ENCODE data around the gene TRABD.
"Not testable (repeated sequence)": the region's sequence is repeated elsewhere in the genome, so short reads cannot be mapped to it uniquely, and the experiment has no call there.

Gene TRABD

DNA sequence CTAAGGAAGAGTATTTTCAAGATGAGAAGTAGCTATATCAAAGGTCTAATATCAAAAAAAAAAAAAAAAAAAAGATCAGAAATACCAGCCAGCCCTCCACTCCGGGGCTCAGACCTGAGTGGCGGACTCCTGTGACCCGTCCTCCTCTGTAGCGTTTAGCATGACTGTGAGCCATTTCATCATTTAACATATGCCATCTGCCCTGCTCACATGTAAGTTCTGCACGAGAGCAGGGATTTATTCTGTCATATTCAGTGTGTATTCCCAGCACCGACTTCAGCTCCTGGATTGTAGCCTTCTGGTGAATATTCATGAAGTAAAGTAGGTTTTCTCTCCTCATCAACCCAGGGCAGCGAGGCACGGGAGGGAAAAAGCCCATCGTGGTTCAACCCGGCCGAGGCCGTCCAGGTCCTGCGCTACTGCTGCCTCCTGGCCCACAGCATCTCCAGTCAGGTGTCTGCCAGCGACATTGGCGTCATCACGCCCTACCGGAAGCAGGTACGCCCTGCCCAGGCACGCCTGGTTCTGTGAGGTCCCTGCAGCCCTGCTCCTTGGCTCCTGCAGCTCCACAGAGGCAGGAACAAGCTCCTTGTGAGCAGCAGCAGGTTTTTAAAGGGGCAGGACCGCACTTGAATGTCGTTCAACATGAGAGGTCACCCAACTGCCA lies 27.9 kb upstream of the TRABD start:
- no peak overlapping the region for H3K4me3 ChIP-seq (replicated peaks in 1 of 2; ENCODE audit: low read depth in 2 of 2, low read length in 2 of 2)
- TF ChIP-seq, protein P1, sequence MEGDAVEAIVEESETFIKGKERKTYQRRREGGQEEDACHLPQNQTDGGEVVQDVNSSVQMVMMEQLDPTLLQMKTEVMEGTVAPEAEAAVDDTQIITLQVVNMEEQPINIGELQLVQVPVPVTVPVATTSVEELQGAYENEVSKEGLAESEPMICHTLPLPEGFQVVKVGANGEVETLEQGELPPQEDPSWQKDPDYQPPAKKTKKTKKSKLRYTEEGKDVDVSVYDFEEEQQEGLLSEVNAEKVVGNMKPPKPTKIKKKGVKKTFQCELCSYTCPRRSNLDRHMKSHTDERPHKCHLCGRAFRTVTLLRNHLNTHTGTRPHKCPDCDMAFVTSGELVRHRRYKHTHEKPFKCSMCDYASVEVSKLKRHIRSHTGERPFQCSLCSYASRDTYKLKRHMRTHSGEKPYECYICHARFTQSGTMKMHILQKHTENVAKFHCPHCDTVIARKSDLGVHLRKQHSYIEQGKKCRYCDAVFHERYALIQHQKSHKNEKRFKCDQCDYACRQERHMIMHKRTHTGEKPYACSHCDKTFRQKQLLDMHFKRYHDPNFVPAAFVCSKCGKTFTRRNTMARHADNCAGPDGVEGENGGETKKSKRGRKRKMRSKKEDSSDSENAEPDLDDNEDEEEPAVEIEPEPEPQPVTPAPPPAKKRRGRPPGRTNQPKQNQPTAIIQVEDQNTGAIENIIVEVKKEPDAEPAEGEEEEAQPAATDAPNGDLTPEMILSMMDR (IDR thresholded peaks at IDR 0.05; ENCODE audit: low read depth, low read length) = no peak
- DNase-seq (ENCODE audit: low read depth in 2 of 2) = no peak

- H3K4me3 ChIP-seq (replicated peaks in 1 of 2; ENCODE audit: low read depth in 2 of 2, low read length in 2 of 2) = no peak overlapping the region
- no peak for DNase-seq (ENCODE audit: low read depth in 2 of 2)
- TF ChIP-seq, protein P1 (IDR thresholded peaks at IDR 0.05; ENCODE audit: low read depth, low read length) = no peak
These were observed 24.8 kb upstream of the TRABD start for GRCh38 chr22:50160947-50161346.

- TF ChIP-seq, protein P1 (IDR thresholded peaks at IDR 0.05; ENCODE audit: low read depth, low read length) = no peak
- no peak for DNase-seq (ENCODE audit: low read depth in 2 of 2)
- no peak overlapping the region for H3K4me3 ChIP-seq (replicated peaks in 1 of 2; ENCODE audit: low read depth in 2 of 2, low read length in 2 of 2)
These were observed 24.0 kb upstream of the TRABD start for GRCh38 chr22:50161508-50162390.

GRCh38 chr22:50162391-50162956 lies 23.2 kb upstream of the TRABD start:
- no peak overlapping the region for H3K4me3 ChIP-seq (replicated peaks in 1 of 2; ENCODE audit: low read depth in 2 of 2, low read length in 2 of 2)
- TF ChIP-seq, protein P1 (IDR thresholded peaks at IDR 0.05; ENCODE audit: low read depth, low read length) = no peak
- no peak for DNase-seq (ENCODE audit: low read depth in 2 of 2)

GRCh38 chr22:50165436-50166123 lies 20.1 kb upstream of the TRABD start:
- H3K4me3 ChIP-seq (replicated peaks in 1 of 2; ENCODE audit: low read depth in 2 of 2, low read length in 2 of 2) = no peak overlapping the region
- no peak for DNase-seq (ENCODE audit: low read depth in 2 of 2)
- TF ChIP-seq, protein P1 (IDR thresholded peaks at IDR 0.05; ENCODE audit: low read depth, low read length) = no peak

GRCh38 chr22:50167689-50168489 lies 17.8 kb upstream of the TRABD start:
- no peak for DNase-seq (ENCODE audit: low read depth in 2 of 2)
- TF ChIP-seq, protein P1 (IDR thresholded peaks at IDR 0.05; ENCODE audit: low read depth, low read length) = no peak
- H3K4me3 ChIP-seq (replicated peaks in 1 of 2; ENCODE audit: low read depth in 2 of 2, low read length in 2 of 2) = no peak overlapping the region

GRCh38 chr22:50168490-50169180 lies 17.1 kb upstream of the TRABD start:
- H3K4me3 ChIP-seq (replicated peaks in 1 of 2; ENCODE audit: low read depth in 2 of 2, low read length in 2 of 2); DNase-seq (ENCODE audit: low read depth in 2 of 2): not testable (repeated sequence)

All from cardiac fibroblast (primary cell).